ENCODE results near the gene JADE1.

Gene JADE1

GRCh38 chr4:128819082-128819742 is 9.7 kb downstream of the JADE1 start:
- no peak for TF ChIP-seq CTCF (IDR thresholded peaks at IDR 0.05; ENCODE audit: insufficient read depth, low read length)
- no peak for TF ChIP-seq SPI1 (IDR thresholded peaks at IDR 0.05; ENCODE audit: borderline replicate concordance, low read depth)
- TF ChIP-seq POLR2AphosphoS5 (IDR thresholded peaks at IDR 0.05; ENCODE audit: low read depth) = no peak
- no peak for TF ChIP-seq REST (IDR thresholded peaks at IDR 0.05; ENCODE audit: insufficient replicate concordance, low read depth)
- TF ChIP-seq GABPA (IDR thresholded peaks at IDR 0.05; ENCODE audit: low read depth) = no peak
- no peaks in the 10 kb centered on the region for H3K27me3 ChIP-seq (ENCODE audit: insufficient read depth, poor library complexity, severe bottlenecking)
- no peak overlapping the region for H3K4me3 ChIP-seq (replicated peaks; ENCODE audit: insufficient read depth, low read length)
- DNase-seq (ENCODE audit: low read depth in 1 of 2, low spot score in 1 of 2) = no peak
- no peak overlapping the region for H3K27ac ChIP-seq (replicated peaks)

- DNase-seq (ENCODE audit: low read depth in 1 of 2, low spot score in 1 of 2) = no peak
- TF ChIP-seq GABPA (IDR thresholded peaks at IDR 0.05; ENCODE audit: low read depth) (no peak), REST (IDR thresholded peaks at IDR 0.05; ENCODE audit: insufficient replicate concordance, low read depth) (no peak), SPI1 (IDR thresholded peaks at IDR 0.05; ENCODE audit: borderline replicate concordance, low read depth) (no peak), CTCF (IDR thresholded peaks at IDR 0.05; ENCODE audit: insufficient read depth, low read length) (no peak), POLR2AphosphoS5 (IDR thresholded peaks at IDR 0.05; ENCODE audit: low read depth) (no peak)
- Histone ChIP-seq H3K4me3 (replicated peaks; ENCODE audit: insufficient read depth, low read length) (no peak overlapping the region), H3K27ac (replicated peaks) (no peak overlapping the region), H3K27me3 (ENCODE audit: insufficient read depth, poor library complexity, severe bottlenecking) (no peaks in the 10 kb centered on the region)
Observed at GRCh38 chr4:128820671-128821070, 11.2 kb downstream of the JADE1 start.

- no peaks in the 10 kb centered on the region for H3K27me3 ChIP-seq (ENCODE audit: insufficient read depth, poor library complexity, severe bottlenecking)
- H3K4me3 ChIP-seq (replicated peaks; ENCODE audit: insufficient read depth, low read length) = no peak overlapping the region
- no peak for DNase-seq (ENCODE audit: low read depth in 1 of 2, low spot score in 1 of 2)
- no peak overlapping the region for H3K27ac ChIP-seq (replicated peaks)
- no peak for TF ChIP-seq CTCF (IDR thresholded peaks at IDR 0.05; ENCODE audit: insufficient read depth, low read length)
Observed at GRCh38 chr4:128821151-128821550, 11.7 kb downstream of the JADE1 start.

All from HL-60 (cell line).